Lower leg skin (tissue), 4 donors: Measurements from ENCODE around the gene EEF2K. TPM values are rescaled to one million over a fixed set of nuclear protein-coding genes. Genes with fewer than 3 reads are reported as not detected.
A peak's percentile ranks its signal among the peaks of the same experiment; 100 is the strongest.

Experiments
- DNase-seq, 2 donors: peaks; one replicate each; pipeline ENCODE4 v3.0.0-alpha.2; 2019; ENCODE audit warnings: low spot score in 2 of 2
- H3K4me3 ChIP-seq: fragments of 200-600 bp; sonication (generic); 2 replicates; pipeline ENCODE4 v1.5.1; 2017; ENCODE audit warnings: mild to moderate bottlenecking, low read depth; ENCODE audit not compliant: poor library complexity, severe bottlenecking
- CTCF ChIP-seq, 3 donors: fragments of 450-650 bp; IDR thresholded peaks; one replicate each; pipeline ENCODE4 v1.5.1; 2016; ENCODE audit warnings: antibody characterized with exemption in 3 of 3, mild to moderate bottlenecking in 3 of 3, moderate library complexity in 2 of 3
- POLR2A ChIP-seq, 2 donors: fragments of 450-650 bp; IDR thresholded peaks; one replicate each; pipeline ENCODE4 v1.6.1; 2016 to 2017; ENCODE audit warnings: antibody characterized with exemption in 2 of 2, mild to moderate bottlenecking in 1 of 2, moderate library complexity in 1 of 2
- WGBS, 2 donors: methylation state at CpG; one replicate each; pipeline ENCODE4 v1.1.5; 2018; 5-methylcytosine and 5-hydroxymethylcytosine counted together
- intact Hi-C: fragments of 100-400 bp; cut with DNase I; formaldehyde crosslinking; loops from one replicate; pipeline ENCODE4 v1.15.0; 2023; ENCODE audit warnings: low total_unique reads
- total RNA-seq, 4 donors: library from RNA; depleted of rRNA; stranded (reverse); fragments of >200 nt; gene quantifications; one replicate each; pipeline ENCODE4 v1.1.0, GENCODE V29; 2016

EEF2K gene
- total RNA-seq, 4 donors from 2014 or later, result 47.8 to 112 (median 73.2) TPM

- no peak overlapping the region for H3K4me3 ChIP-seq
- peak in 1 of 2 donors; percentile 80 for DNase-seq
- TF ChIP-seq CTCF (IDR thresholded peaks at IDR 0.05), result no peak
- TF ChIP-seq POLR2A (IDR thresholded peaks at IDR 0.05), result no peak
- WGBS, 2 donors, result 71 to 88% methylated on average over 10 of the region's 10 CpGs
- intact Hi-C loops, result no loop called here
Measured at GRCh38 chr16:22313876-22314470, 107.9 kb downstream of the EEF2K start.

- no peak for TF ChIP-seq CTCF (IDR thresholded peaks at IDR 0.05)
- TF ChIP-seq POLR2A (IDR thresholded peaks at IDR 0.05), result no peak
- no peak overlapping the region for H3K4me3 ChIP-seq
- DNase-seq, result peak in 1 of 2 donors; percentile 83
- WGBS, 2 donors, result 49 to 53% methylated on average over 37 of the region's 37 CpGs
- intact Hi-C loops, result no loop called here
Measured at GRCh38 chr16:22314661-22315626, 108.9 kb downstream of the EEF2K start.

GRCh38 chr16:22315979-22316378, 109.9 kb downstream of the EEF2K start:
- intact Hi-C loops, result no loop called here

GRCh38 chr16:22316411-22316811, 110.3 kb downstream of the EEF2K start:
- H3K4me3 ChIP-seq, result no peak overlapping the region
- 80 to 83% methylated on average over 9 of the region's 9 CpGs for WGBS, 2 donors
- intact Hi-C loops, result no loop called here
- no peak for TF ChIP-seq CTCF (IDR thresholded peaks at IDR 0.05)
- TF ChIP-seq POLR2A (IDR thresholded peaks at IDR 0.05), result no peak
- DNase-seq, result peak in 1 of 2 donors; percentile 78

More at GRCh38 chr16:22315979-22316378, 109.9 kb downstream of the EEF2K start:
- no peak for DNase-seq
- no peak overlapping the region for H3K4me3 ChIP-seq
- no peak for TF ChIP-seq CTCF (IDR thresholded peaks at IDR 0.05)
- no peak for TF ChIP-seq POLR2A (IDR thresholded peaks at IDR 0.05)
- WGBS, 2 donors, result 85 to 92% methylated on average over 1 of the region's 1 CpG

GRCh38 chr16:22317001-22317530, 111.0 kb downstream of the EEF2K start:
- no peak overlapping the region for H3K4me3 ChIP-seq
- DNase-seq, result peak in 1 of 2 donors; percentile 82
- intact Hi-C loops, result no loop called here
- WGBS, 2 donors, result 90 to 92% methylated on average over 16 to 17 of the region's 17 CpGs
- TF ChIP-seq CTCF (IDR thresholded peaks at IDR 0.05) (no peak), POLR2A (IDR thresholded peaks at IDR 0.05) (no peak)
